ENCODE data around the gene NXN. TPM values are rescaled to one million over a fixed set of nuclear protein-coding genes. Genes with fewer than 3 reads are reported as not detected.
A peak's percentile ranks its signal among the peaks of the same experiment; 100 is the strongest.
"Not testable (repeated sequence)": the region's sequence is repeated elsewhere in the genome, so short reads cannot be mapped to it uniquely, and the experiment has no call there.

NXN gene
- total and polyA plus RNA-seq, 4 experiments from 2014 or later = 0.55 to 2.7 (median 1.9) TPM

DNA sequence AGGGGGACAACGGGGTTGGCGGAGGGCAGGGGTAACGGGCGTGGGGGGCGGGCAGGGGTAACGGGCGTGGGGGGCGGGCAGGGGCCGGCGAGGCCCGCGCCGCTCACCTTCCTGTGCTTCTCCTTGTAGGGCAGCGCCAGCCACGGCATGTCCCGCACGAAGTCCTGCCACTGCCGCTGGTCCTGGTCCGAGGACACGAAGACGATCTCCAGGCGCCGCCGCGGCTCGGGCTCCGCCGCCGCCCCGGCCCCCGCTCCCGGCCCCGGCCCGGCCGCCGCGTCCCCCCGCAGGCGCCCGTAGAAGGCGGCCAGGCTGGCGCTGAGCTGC lies 401 bp downstream of the NXN start:
- Histone ChIP-seq H3K4me1 (ENCODE audit: insufficient read depth, low read length) (peaks cover 20% of the 10 kb centered on the region), H3K4me3 (ENCODE audit: low read length in 2 of 2) (peak overlapping the region in 1 of 2 donors; percentile 43), H3K36me3 (ENCODE audit: insufficient read depth, low read length) (no peaks in the 10 kb centered on the region), H3K9me3 (ENCODE audit: control insufficient read depth in 1 of 2, low read length in 2 of 2) (no peaks in the 10 kb centered on the region), H3K27ac (ENCODE audit: low read depth, low read length) (no peak overlapping the region), H3K27me3 (ENCODE audit: insufficient read depth, low read length) (peaks cover 14% of the 10 kb centered on the region)
- intact Hi-C loops (cut with micrococcal nuclease) = no loop called here
- H3K9me3 Mint-ChIP-seq = peaks cover 0 to 2% (median 0%) of the 10 kb centered on the region in 8 donors
- H3K27me3 Mint-ChIP-seq = peaks cover 22 to 28% of the 10 kb centered on the region in 2 donors
- DNase-seq = no peak
- CTCF ChIA-PET (ENCODE audit: partially characterized antibody) = interaction anchor here (2.8 to 3.4 kb wide), 2 partner anchors 18 to 101 kb away, joined by 30 to 65 read pairs; partner anchors contain the start of gene TIMM22
- no peaks in the 10 kb centered on the region for H3K36me3 Mint-ChIP-seq
- POLR2A ChIA-PET (ENCODE audit: partially characterized antibody) = interaction anchor here (0.9 to 2.8 kb wide), 4 partner anchors 18 to 197 kb away, joined by 4 to 41 read pairs (median 19); partner anchors contain the start of genes GLOD4, MRM3 and TIMM22
- H3K4me1 Mint-ChIP-seq = peaks cover 7 to 21% (median 15%) of the 10 kb centered on the region in 4 donors
- no peak overlapping the region for H3K27ac Mint-ChIP-seq
- H3K4me3 Mint-ChIP-seq = no peak overlapping the region

DNA sequence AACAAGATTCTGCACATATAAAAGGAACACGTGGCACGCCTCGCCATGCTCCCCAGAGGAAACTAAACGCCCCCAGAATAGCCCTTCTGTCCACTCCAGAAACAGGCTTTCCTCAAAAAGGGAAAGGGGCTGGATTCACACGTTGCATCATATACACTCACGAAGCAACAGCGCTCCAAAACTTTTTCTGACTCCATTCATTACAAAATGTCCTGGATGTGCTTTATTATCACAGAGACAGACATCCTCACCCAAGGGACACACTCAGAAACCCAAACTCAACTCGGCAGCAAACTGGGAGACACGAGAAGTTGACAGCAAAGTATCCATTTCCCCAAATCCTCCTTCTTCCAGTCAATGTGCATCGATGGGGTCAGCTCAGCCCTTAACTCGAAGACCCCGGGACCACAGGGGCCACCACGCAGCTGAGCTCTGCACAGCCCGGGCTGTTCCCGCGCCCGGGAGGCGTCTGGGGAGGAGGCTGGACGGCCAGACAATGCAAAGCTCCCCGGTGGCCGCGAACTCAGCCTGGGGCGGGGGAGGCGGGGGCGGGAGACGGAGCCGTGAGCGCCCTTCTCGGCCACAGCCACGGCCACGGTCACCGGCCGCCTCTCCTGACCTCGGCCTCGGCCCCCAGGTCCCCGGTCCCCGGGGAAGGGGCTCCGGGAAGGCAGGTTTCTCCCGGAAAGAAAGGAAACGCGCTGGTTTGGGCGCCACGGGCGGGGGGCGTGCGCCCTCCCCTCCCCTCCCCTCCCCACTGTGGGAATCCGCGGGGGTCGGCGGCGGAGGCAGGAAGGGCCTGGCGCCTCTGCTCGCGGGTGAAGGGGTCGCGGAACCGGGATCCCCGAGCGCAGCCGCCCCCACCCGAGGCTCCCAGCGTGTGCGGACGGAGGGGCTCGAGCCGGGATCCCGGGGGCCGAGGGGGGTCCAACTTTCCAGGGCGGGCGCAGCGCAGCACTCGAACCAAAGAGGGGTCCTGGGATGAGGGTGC lies 1.2 kb downstream of the NXN start:
- no peaks in the 10 kb centered on the region for H3K36me3 ChIP-seq (ENCODE audit: insufficient read depth, low read length)
- H3K27ac ChIP-seq (ENCODE audit: low read depth, low read length) = no peak overlapping the region
- H3K27ac Mint-ChIP-seq = peak overlapping the region; percentile 11 to 78 (median 59)
- H3K4me1 ChIP-seq (ENCODE audit: insufficient read depth, low read length) = peaks cover 20% of the 10 kb centered on the region
- ChIA-PET CTCF (ENCODE audit: partially characterized antibody) (interaction anchor here (2.8 to 3.0 kb wide), 2 partner anchors 18 to 19 kb away, joined by 10 to 30 read pairs; partner anchors contain the start of gene TIMM22), POLR2A (ENCODE audit: partially characterized antibody) (interaction anchor here (1.1 kb wide), 1 partner anchor 18 kb away, joined by 3 read pairs; no protein-coding TSS in a partner anchor)
- peaks cover 0 to 2% (median 0%) of the 10 kb centered on the region in 8 donors for H3K9me3 Mint-ChIP-seq
- peaks cover 22 to 29% of the 10 kb centered on the region in 2 donors for H3K27me3 Mint-ChIP-seq
- DNase-seq = peak in 2 of 5 donors; percentile 6 to 22
- H3K27me3 ChIP-seq (ENCODE audit: insufficient read depth, low read length) = peaks cover 14% of the 10 kb centered on the region
- intact Hi-C loops (cut with micrococcal nuclease) = no loop called here
- peak overlapping the region; percentile 75 to 89 (median 80) for H3K4me3 Mint-ChIP-seq
- peaks cover 7 to 21% (median 15%) of the 10 kb centered on the region in 4 donors for H3K4me1 Mint-ChIP-seq
- no peaks in the 10 kb centered on the region for H3K36me3 Mint-ChIP-seq
- no peaks in the 10 kb centered on the region for H3K9me3 ChIP-seq (ENCODE audit: control insufficient read depth in 1 of 2, low read length in 2 of 2)
- no peak overlapping the region for H3K4me3 ChIP-seq (ENCODE audit: low read length in 2 of 2)

DNA sequence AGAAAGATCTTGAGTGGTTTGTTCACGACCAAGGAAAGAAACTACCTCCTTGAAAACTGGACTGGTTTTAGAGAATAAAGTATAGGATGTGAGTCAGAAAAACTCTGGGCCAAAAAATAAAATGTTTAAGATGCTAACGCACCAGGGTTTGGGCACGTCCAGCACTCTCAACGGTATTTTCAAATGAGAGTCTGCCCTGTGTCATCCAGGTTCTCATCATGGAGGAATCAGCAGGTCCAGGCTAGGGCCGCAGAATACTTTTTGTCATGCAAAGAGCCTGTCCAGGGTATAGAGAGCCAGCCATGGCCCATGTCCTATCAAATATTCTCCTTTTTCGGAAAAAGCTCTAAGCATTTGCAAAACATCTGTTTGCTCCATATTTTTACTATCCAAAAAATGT lies 2.4 kb downstream of the NXN start:
- peaks cover 7 to 21% (median 15%) of the 10 kb centered on the region in 4 donors for H3K4me1 Mint-ChIP-seq
- peak overlapping the region in 1 of 7 donors; percentile 35 for H3K27ac Mint-ChIP-seq
- no peak overlapping the region for H3K27ac ChIP-seq (ENCODE audit: low read depth, low read length)
- no peaks in the 10 kb centered on the region for H3K36me3 Mint-ChIP-seq
- no peaks in the 10 kb centered on the region for H3K9me3 Mint-ChIP-seq
- CTCF ChIA-PET (ENCODE audit: partially characterized antibody) = interaction anchor here (3.0 kb wide), 1 partner anchor 19 kb away, joined by 10 read pairs; the partner anchor contains the start of gene TIMM22
- peaks cover 20% of the 10 kb centered on the region for H3K4me1 ChIP-seq (ENCODE audit: insufficient read depth, low read length)
- peak overlapping the region in 2 of 8 donors; percentile 6 to 30 for H3K4me3 Mint-ChIP-seq
- peaks cover 22 to 33% of the 10 kb centered on the region in 2 donors for H3K27me3 Mint-ChIP-seq
- intact Hi-C loops (cut with micrococcal nuclease) = no loop called here
- POLR2A ChIA-PET (ENCODE audit: partially characterized antibody) = interaction anchor here (2.0 kb wide), 1 partner anchor 20 kb away, joined by 4 read pairs; the partner anchor contains the start of gene TIMM22
- no peak overlapping the region for H3K4me3 ChIP-seq (ENCODE audit: low read length in 2 of 2)
- no peak for DNase-seq
- H3K9me3 ChIP-seq (ENCODE audit: control insufficient read depth in 1 of 2, low read length in 2 of 2) = no peaks in the 10 kb centered on the region
- H3K36me3 ChIP-seq (ENCODE audit: insufficient read depth, low read length) = no peaks in the 10 kb centered on the region
- peaks cover 14% of the 10 kb centered on the region for H3K27me3 ChIP-seq (ENCODE audit: insufficient read depth, low read length)

DNA sequence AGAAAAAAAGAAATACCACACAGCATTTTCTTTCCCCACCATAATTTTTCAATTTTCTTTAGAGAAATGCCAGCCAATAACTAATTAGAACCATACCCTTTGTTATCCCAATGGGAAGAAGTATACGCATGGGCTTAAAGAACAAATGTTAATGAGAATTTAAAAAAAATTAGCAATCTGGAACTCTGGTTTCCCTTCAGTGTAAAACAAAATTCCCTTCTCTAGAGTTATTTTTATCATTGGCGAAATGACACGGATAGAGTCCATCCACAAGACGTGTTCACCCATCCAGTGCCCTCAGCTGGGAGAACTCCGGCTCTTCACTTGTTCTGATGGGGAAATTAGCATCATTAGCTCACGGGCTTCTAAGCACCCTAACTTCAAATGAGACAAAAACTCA lies 3.3 kb downstream of the NXN start:
- POLR2A ChIA-PET (ENCODE audit: partially characterized antibody) = interaction anchor here (2.0 kb wide), 1 partner anchor 21 kb away, joined by 4 read pairs; the partner anchor contains the start of gene TIMM22
- peak overlapping the region in 1 of 7 donors; percentile 35 for H3K27ac Mint-ChIP-seq
- H3K27me3 Mint-ChIP-seq = peaks cover 22 to 33% of the 10 kb centered on the region in 2 donors
- no peaks in the 10 kb centered on the region for H3K9me3 Mint-ChIP-seq
- CTCF ChIA-PET (ENCODE audit: partially characterized antibody) = interaction anchor here (1.4 to 3.0 kb wide), 2 partner anchors 20 to 181 kb away, joined by 5 to 10 read pairs; partner anchors contain the start of gene TIMM22
- Histone ChIP-seq H3K9me3 (ENCODE audit: control insufficient read depth in 1 of 2, low read length in 2 of 2) (no peaks in the 10 kb centered on the region), H3K4me3 (ENCODE audit: low read length in 2 of 2) (no peak overlapping the region), H3K36me3 (ENCODE audit: insufficient read depth, low read length) (no peaks in the 10 kb centered on the region), H3K27me3 (ENCODE audit: insufficient read depth, low read length) (peaks cover 14% of the 10 kb centered on the region), H3K27ac (ENCODE audit: low read depth, low read length) (no peak overlapping the region), H3K4me1 (ENCODE audit: insufficient read depth, low read length) (peaks cover 20% of the 10 kb centered on the region)
- peaks cover 7 to 21% (median 14%) of the 10 kb centered on the region in 4 donors for H3K4me1 Mint-ChIP-seq
- DNase-seq = no peak
- H3K4me3 Mint-ChIP-seq = no peak overlapping the region
- intact Hi-C loops (cut with micrococcal nuclease) = no loop called here
- H3K36me3 Mint-ChIP-seq = no peaks in the 10 kb centered on the region

DNA sequence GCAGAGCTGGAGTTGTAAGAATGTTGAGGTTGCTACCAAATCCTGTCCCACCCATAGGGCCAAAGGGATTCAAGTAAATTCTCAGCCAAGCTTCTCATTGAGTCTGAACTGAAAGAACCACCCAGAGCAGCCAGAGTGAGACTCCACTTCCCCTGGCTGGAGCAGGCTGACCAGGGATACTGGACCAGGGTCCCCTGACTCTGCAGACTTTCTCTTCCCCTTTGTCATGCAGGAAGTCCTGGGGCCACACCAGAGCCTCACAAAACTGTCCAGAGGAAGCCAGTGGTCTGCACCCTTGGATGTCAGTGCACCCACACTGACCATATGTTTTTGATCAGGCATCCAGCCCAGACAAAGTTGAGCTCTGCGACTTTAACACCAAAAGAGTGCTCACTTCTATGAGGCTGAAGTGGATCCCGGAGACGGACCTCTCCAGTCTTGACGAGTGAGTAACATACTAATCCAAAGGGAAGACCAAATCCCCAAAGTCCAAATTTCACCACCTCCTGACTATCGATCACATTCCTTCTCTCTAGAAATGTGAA lies 4.1 kb downstream of the NXN start:
- Mint-ChIP-seq H3K27me3 (peaks cover 25 to 35% of the 10 kb centered on the region in 2 donors), H3K4me3 (no peak overlapping the region), H3K36me3 (no peaks in the 10 kb centered on the region), H3K4me1 (peaks cover 3 to 12% (median 8%) of the 10 kb centered on the region in 4 donors), H3K27ac (peak overlapping the region in 1 of 7 donors; percentile 1), H3K9me3 (no peaks in the 10 kb centered on the region)
- DNase-seq = no peak
- ChIA-PET POLR2A (ENCODE audit: partially characterized antibody) (no interaction called here), CTCF (ENCODE audit: partially characterized antibody) (interaction anchor here (1.4 to 3.0 kb wide), 2 partner anchors 21 to 180 kb away, joined by 5 to 10 read pairs; partner anchors contain the start of gene TIMM22)
- H3K9me3 ChIP-seq (ENCODE audit: control insufficient read depth in 1 of 2, low read length in 2 of 2) = no peaks in the 10 kb centered on the region
- H3K27me3 ChIP-seq (ENCODE audit: insufficient read depth, low read length) = peaks cover 14% of the 10 kb centered on the region
- H3K36me3 ChIP-seq (ENCODE audit: insufficient read depth, low read length) = no peaks in the 10 kb centered on the region
- no peak overlapping the region for H3K4me3 ChIP-seq (ENCODE audit: low read length in 2 of 2)
- no peak overlapping the region for H3K27ac ChIP-seq (ENCODE audit: low read depth, low read length)
- intact Hi-C loops (cut with micrococcal nuclease) = no loop called here
- H3K4me1 ChIP-seq (ENCODE audit: insufficient read depth, low read length) = peaks cover 15% of the 10 kb centered on the region

DNA sequence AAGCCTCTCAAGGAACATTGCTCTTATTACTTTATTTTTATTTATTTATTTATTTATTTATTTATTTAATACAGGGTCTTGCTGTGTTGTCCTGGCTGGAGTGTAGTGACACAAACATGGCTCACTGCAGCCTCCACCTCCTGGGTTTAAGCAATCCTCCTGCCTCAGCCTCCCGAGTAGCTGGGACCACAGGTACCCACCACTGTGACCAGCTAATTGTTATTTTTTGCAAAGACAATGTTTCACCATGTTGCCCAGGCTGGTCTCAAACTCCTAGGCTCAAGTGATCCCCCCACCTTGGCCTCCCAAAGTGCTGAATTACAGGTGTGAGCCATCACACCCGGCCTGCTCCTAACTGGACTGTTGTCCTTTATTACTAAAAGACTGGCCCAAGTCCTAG lies 4.8 kb downstream of the NXN start:
- Mint-ChIP-seq H3K27me3 (peaks cover 26 to 41% of the 10 kb centered on the region in 2 donors), H3K27ac (peak overlapping the region in 1 of 7 donors; percentile 1), H3K4me1 (peaks cover 3 to 11% (median 6%) of the 10 kb centered on the region in 4 donors)
- POLR2A ChIA-PET (ENCODE audit: partially characterized antibody); H3K4me3 ChIP-seq (ENCODE audit: low read length in 2 of 2); DNase-seq; H3K9me3 Mint-ChIP-seq; H3K4me1 ChIP-seq (ENCODE audit: insufficient read depth, low read length); H3K4me3 Mint-ChIP-seq; H3K27ac ChIP-seq (ENCODE audit: low read depth, low read length); intact Hi-C loops (cut with micrococcal nuclease); H3K9me3 ChIP-seq (ENCODE audit: control insufficient read depth in 1 of 2, low read length in 2 of 2); H3K36me3 ChIP-seq (ENCODE audit: insufficient read depth, low read length); H3K36me3 Mint-ChIP-seq: not testable (repeated sequence)
- peaks cover 17% of the 10 kb centered on the region for H3K27me3 ChIP-seq (ENCODE audit: insufficient read depth, low read length)
- CTCF ChIA-PET (ENCODE audit: partially characterized antibody) = interaction anchor here (1.0 kb wide), 1 partner anchor 9 kb away, joined by 3 read pairs; no protein-coding TSS in a partner anchor
